SKM-1 treated with dmso at 0.1 percent for 144 hours (cell line): ENCODE measurements around the gene ITGAV.

Source experiments
- DNase-seq: peaks from one replicate; lab custom pipeline; 2025; ENCODE audit not compliant: unreplicated experiment; lab: John Stamatoyannopoulos, UW

Gene ITGAV

GRCh38 chr2:186573531-186573930, 16.3 kb upstream of the ITGAV start:
- no peak for DNase-seq

GRCh38 chr2:186575302-186575701, 14.6 kb upstream of the ITGAV start:
- peak; percentile 81 for DNase-seq

GRCh38 chr2:186575856-186576255, 14.0 kb upstream of the ITGAV start:
- no peak for DNase-seq

GRCh38 chr2:186576614-186577013, 13.2 kb upstream of the ITGAV start:
- DNase-seq, result no peak

- DNase-seq, result no peak
These were observed 7.2 kb upstream of the ITGAV start for GRCh38 chr2:186582698-186583097.

- DNase-seq, result no peak
These were observed 5.8 kb upstream of the ITGAV start for GRCh38 chr2:186584053-186584452.

- DNase-seq, result no peak
These were observed 1.4 kb upstream of the ITGAV start for GRCh38 chr2:186588421-186588820.

- DNase-seq, result no peak
These were observed 780 bp upstream of the ITGAV start for GRCh38 chr2:186588940-186589611.

- DNase-seq, result no peak
These were observed 498 bp downstream of the ITGAV start for GRCh38 chr2:186590350-186590758.

- DNase-seq, result peak; percentile 47
These were observed 1.1 kb downstream of the ITGAV start for GRCh38 chr2:186590759-186591505.

- no peak for DNase-seq
These were observed 1.6 kb downstream of the ITGAV start for GRCh38 chr2:186591506-186591890.

- no peak for DNase-seq
These were observed 2.5 kb downstream of the ITGAV start for GRCh38 chr2:186592137-186592875.

GRCh38 chr2:186593523-186593922, 3.7 kb downstream of the ITGAV start:
- DNase-seq, result no peak

- DNase-seq, result no peak
These were observed 4.3 kb downstream of the ITGAV start for GRCh38 chr2:186594001-186594722.

GRCh38 chr2:186595219-186595618, 5.4 kb downstream of the ITGAV start:
- no peak for DNase-seq

- DNase-seq, result no peak
These were observed 9.4 kb downstream of the ITGAV start for GRCh38 chr2:186599186-186599778.

- no peak for DNase-seq
These were observed 13.4 kb downstream of the ITGAV start for GRCh38 chr2:186603286-186603685.

GRCh38 chr2:186605041-186605440, 15.2 kb downstream of the ITGAV start:
- no peak for DNase-seq

GRCh38 chr2:186607660-186608324, 17.9 kb downstream of the ITGAV start:
- DNase-seq, result no peak

- no peak for DNase-seq
These were observed 20.9 kb downstream of the ITGAV start for GRCh38 chr2:186610785-186611184.
